Motor neuron (in vitro differentiated cells): ENCODE data around the gene COPS6. TPM values are rescaled to one million over a fixed set of nuclear protein-coding genes. Genes with fewer than 3 reads are reported as not detected.
A peak's percentile ranks its signal among the peaks of the same experiment; 100 is the strongest.

ENCODE experiments used
- ATAC-seq, 8 experiments: fragments of 200-7000 bp; cut with Tn5 transposase; replicated peaks in 6 of 8; 2 replicates each; pipeline ENCODE4 v1.8.0; 2021; ENCODE audit warnings: mild to moderate bottlenecking in 8 of 8, moderate library complexity in 8 of 8
- H3K27ac ChIP-seq, 2 donors: fragments of 250-450 bp; sonication (Bioruptor Pico); 2 replicates each; pipeline ENCODE4 v1.9.0; 2021; ENCODE audit warnings: antibody characterized with exemption in 2 of 2, mild to moderate bottlenecking in 2 of 2, moderate library complexity in 1 of 2
- H3K4me1 ChIP-seq, 2 donors: fragments of 250-450 bp; sonication (Bioruptor Pico); replicated peaks in 1 of 2; 2 replicates each; pipeline ENCODE4 v1.6.1; 2021; ENCODE audit warnings: antibody characterized with exemption in 2 of 2, mild to moderate bottlenecking in 2 of 2, moderate library complexity in 1 of 2
- H3K4me3 ChIP-seq, 5 donors: fragments of 250-450 bp; sonication (Bioruptor Pico); 2 replicates each; pipeline ENCODE4 v1.9.0; 2021; ENCODE audit warnings: antibody characterized with exemption in 5 of 5, mild to moderate bottlenecking in 5 of 5, moderate library complexity in 4 of 5
- WGBS, 10 experiments: fragments of 450-650 bp; shearing (Covaris generic); methylation state at CpG; one replicate each; pipeline ENCODE4 v1.0.0; 2022; 5-methylcytosine and 5-hydroxymethylcytosine counted together
- in situ Hi-C, 9 experiments: fragments of 400-800 bp; cut with MboI; loops; one replicate each; pipeline ENCODE4 v1.15.0; 2021; ENCODE audit warnings: low sequenced_read_pairs in 9 of 9, low pct_unique_long_range_greater_than_20kb in 2 of 9; ENCODE audit not compliant: unreplicated experiment in 9 of 9
- total RNA-seq, 8 experiments: library from RNA; unstranded; fragments of 300-600 nt; gene quantifications; 2 replicates each; pipeline versions ENCODE4 v1.2.3 to v1.2.4, GENCODE V29; 2022

The COPS6 gene
- total RNA-seq, 8 experiments from 2014 or later, result 36.8 to 128 (median 72.2) TPM

DNA sequence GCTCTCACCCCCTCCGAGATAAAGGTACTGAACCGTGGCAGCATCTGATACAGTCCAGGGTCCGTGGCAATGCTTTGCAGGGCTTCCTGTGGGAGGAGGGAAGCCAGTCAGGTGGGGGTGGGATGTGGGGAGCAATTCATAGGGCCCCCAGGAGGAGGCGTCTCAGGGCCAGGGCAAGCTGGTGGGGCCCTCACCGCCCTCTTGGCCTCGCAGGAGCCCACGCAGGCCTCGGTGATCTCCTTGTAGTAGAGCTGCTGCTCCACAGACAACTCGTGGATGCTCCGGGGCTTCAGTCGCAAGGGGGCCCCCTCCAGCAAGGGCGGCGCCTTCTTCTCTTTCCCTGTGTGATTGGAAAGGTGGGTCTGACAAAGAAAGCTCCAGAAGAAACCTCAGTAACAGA lies 23.1 kb downstream of the COPS6 start:
- ATAC-seq, result peak in 1 of 8 experiments; percentile 9
- in situ Hi-C loops, result no loop called here
- Histone ChIP-seq H3K4me3 (no peak overlapping the region), H3K27ac (no peak overlapping the region), H3K4me1 (no peaks in the 10 kb centered on the region)
- 92 to 100% methylated on average over 5 to 8 of the region's 13 CpGs; no CpG with 5 or more reads in 8 of the 10 experiments for WGBS, 10 experiments

DNA sequence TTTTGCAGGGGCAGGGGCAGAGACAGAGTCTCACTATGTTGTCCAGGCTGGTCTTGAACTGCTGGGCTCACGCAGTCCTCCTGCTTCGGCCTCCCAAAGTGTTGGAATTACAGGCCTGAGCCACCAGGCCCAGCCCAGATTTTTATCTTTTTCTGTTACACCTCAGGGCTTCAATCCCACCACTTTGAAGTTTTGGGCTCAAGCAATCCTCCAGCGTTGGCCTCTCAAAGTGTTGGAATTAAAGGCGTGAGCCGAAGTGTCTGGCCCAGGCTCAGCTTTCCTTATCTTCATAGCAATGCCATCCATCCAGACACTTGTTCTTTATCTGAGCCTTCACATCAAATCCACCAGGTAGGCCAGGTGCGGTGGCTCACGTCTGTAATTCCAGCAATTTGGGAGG lies 26.3 kb downstream of the COPS6 start:
- in situ Hi-C loops, result no loop called here
- Histone ChIP-seq H3K4me3 (no peak overlapping the region), H3K4me1 (peaks cover 0 to 5% of the 10 kb centered on the region in 2 donors), H3K27ac (no peak overlapping the region)
- 73 to 100% (median 99%) methylated on average over 2 to 5 of the region's 7 CpGs; no CpG with 5 or more reads in 6 of the 10 experiments for WGBS, 10 experiments
- ATAC-seq, result no peak

DNA sequence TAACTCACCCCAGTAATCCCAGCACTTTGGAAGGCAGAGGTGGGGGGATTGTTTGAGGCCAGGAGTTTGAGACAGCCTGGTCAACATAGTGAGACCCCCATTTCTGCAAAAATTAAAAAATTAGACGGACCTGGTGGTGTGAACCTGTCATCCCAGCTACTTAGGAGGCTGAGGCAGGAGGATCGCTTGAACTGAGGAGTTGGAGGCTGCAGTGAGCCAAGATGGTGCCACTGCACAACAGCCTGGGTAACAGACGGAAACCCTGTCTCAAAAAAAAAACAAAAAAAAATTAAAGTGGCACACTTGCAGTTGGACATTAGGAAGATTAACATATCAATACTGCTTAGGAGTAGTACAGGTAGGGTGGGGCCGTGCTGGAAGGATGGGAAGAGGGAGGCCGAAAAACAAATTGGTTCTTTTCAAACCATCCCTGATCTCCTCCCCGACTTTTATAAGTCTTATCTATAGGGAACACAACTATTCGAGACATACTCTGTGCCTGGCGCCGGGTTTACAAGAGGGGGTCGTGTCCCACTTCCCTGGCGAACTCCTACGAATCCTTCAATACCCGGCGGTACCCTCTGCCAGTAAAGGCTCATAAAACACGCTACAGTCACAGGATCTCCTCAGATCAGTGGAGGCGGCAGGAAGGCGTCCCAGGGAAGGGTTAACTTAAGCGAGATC lies 29.8 kb downstream of the COPS6 start:
- in situ Hi-C loops, result no loop called here
- Histone ChIP-seq H3K27ac (peak overlapping the region; percentile 98), H3K4me3 (peak overlapping the region; percentile 81 to 89 (median 88)), H3K4me1 (peaks cover 4 to 9% of the 10 kb centered on the region in 2 donors)
- 0 to 56% (median 21%) methylated on average over 3 to 10 of the region's 18 CpGs for WGBS, 10 experiments
- ATAC-seq, result no peak

DNA sequence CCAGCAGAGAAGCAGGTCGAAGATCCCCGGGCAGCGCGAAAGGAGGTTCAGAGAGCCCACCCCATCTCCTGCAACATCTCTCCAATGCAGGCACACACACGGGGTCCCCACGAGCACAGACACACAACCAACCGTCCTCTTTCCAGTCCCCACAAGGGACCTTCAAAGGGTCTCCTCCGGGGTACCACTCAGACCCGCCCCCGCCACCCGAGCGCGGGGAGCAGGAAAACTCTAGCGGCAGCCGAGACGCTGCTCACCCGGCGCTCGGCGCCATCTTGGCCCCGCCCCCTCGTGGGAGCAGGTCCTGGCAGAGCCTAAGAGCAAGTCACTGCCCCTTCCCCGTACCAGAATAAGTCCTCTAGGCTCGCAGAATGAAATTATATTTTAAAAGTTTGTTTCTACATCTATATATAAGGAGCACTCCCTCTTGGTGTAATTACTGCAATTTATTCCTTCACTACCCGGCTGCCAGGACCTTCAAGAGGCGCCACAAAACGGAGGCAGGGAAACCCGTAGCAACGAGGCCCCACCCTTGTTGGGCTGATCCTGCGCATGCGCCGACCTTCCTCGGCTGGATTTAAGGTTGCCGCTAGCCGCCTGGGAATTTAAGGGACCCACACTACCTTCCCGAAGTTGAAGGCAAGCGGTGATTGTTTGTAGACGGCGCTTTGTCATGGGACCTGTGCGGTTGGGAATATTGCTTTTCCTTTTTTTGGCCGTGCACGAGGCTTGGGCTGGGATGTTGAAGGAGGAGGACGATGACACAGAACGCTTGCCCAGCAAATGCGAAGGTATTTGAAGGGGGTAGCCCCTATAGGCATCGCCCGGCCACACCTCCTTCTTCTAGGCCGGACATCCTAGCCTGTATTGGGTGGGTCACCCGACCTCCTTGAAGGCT lies 30.6 kb downstream of the COPS6 start, which contains the start of the genes CNPY4 and TAF6:
Gene CNPY4, plus strand, starts transcription at position 563 of the 898 bp plus-strand sequence. Its CDS starts 111 bp downstream, at position 674.
Gene TAF6, minus strand, starts transcription at position 287 of the 898 bp plus-strand sequence. CDS start 5,149 bp downstream, outside the sequence.
- WGBS, 10 experiments, result 0 to 7% (median 2%) methylated on average over 1 to 22 of the region's 49 CpGs; no CpG with 5 or more reads in 2 of the 10 experiments
- peak; percentile 83 to 90 (median 86) for ATAC-seq
- H3K27ac ChIP-seq, result peak within 1 kb of the TSS; percentile 98
- in situ Hi-C loops, result no loop called here
- peak within 1 kb of the TSS; percentile 81 to 89 (median 88) for H3K4me3 ChIP-seq
- H3K4me1 ChIP-seq, result peaks cover 4 to 9% of the 10 kb centered on the region in 2 donors

DNA sequence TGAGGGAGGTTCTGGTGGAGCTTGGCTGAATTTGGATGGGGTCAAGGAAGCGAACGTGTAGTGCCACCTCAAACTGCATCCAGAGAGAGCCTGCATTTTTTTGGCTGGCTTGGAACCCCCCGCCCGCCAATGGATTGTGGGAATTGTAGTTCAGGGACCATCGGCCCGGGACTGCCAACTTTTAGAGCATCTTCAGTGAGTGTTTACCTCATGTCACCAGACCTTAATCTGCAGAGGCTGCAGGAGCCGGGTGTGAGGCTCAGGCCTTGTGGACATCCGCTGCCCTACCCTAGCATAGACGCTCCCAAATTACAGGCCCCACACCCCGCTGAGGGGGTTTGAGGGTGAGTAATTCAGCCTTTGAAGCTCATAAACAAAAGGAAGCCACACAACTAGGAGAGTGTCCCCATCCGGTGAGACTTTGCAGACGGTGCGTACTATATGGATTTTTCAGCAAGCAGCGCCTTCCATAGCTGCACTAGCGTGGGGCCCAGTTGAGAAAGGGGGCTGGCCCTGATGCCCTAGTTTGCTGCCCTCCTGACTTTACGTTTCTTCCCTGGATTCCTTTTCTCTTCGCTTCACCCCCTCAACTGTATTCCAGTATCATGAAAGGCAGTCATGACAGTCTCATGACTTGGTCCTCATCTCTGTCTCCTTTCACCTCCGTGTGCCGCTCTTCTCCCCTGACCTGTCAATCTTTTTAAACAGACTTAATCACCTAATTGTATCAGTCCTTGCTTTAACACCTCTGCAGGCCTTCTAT lies 31.4 kb downstream of the COPS6 start:
- ATAC-seq, result peak; percentile 28 to 69 (median 59)
- in situ Hi-C loops, result no loop called here
- Histone ChIP-seq H3K4me3 (peak overlapping the region; percentile 81 to 89 (median 88)), H3K27ac (peak overlapping the region; percentile 98), H3K4me1 (peaks cover 4 to 9% of the 10 kb centered on the region in 2 donors)
- 0 to 50% (median 25%) methylated on average over 1 to 6 of the region's 19 CpGs; no CpG with 5 or more reads in 1 of the 10 experiments for WGBS, 10 experiments

DNA sequence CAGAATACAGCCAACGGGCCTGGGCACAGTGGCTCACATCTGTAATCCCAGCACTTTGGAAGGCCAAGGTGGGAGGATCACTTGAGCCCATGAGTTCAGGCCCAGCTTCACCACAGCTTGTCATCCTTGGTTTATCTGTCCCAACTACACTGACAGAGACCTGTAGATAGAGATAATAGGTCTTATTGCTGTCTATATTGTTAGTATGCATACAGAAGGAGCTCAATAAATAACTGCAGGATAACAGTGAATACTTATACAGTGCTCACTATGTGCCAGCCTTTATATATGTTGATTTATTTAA lies 31.9 kb downstream of the COPS6 start:
- H3K4me3 ChIP-seq, result peak overlapping the region; percentile 81 to 89 (median 88)
- in situ Hi-C loops, result no loop called here
- WGBS, 10 experiments, result 0 to 43% (median 0%) methylated on average over 1 of the region's 1 CpG; no CpG with 5 or more reads in 5 of the 10 experiments
- peak overlapping the region; percentile 32 to 98 for H3K27ac ChIP-seq
- ATAC-seq, result no peak
- H3K4me1 ChIP-seq, result peaks cover 4 to 9% of the 10 kb centered on the region in 2 donors

DNA sequence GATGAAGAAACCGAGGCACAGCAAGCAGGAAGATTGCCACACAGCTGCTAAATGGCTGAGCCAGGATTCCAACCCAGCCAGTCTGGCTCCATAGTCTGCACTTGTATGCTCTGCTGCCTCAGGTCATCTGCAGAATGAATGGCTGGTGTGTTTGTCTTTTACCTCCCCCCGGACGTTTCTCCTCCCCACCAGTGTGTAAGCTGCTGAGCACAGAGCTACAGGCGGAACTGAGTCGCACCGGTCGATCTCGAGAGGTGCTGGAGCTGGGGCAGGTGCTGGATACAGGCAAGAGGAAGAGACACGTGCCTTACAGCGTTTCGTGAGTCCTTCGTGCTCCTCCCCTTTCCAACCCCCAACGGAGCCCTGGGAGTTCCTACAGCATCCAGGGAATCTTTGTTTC lies 33.3 kb downstream of the COPS6 start:
- peaks cover 7 to 9% of the 10 kb centered on the region in 2 donors for H3K4me1 ChIP-seq
- in situ Hi-C loops, result no loop called here
- WGBS, 10 experiments, result 76 to 83% (median 79%) methylated on average over 2 to 11 of the region's 13 CpGs; no CpG with 5 or more reads in 6 of the 10 experiments
- H3K27ac ChIP-seq, result no peak overlapping the region
- no peak for ATAC-seq
- no peak overlapping the region for H3K4me3 ChIP-seq

DNA sequence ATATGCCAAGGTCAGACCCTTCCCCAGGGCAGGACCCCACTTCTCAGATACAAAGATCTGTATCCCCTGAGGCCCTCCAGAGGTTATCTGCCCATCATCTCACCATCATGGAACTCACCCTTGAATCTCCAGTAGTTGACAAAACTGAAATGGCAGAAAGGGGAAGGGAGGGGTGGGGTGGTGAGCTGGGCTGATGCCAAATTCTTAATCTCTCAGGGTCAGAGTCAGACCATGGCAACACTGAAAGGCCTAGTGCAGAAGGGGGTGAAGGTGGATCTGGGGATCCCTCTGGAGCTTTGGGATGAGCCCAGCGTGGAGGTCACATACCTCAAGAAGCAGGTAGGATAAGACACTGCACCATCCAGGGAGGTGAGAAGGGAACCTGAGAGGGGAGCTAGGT lies 33.8 kb downstream of the COPS6 start:
- ATAC-seq, result no peak
- in situ Hi-C loops, result no loop called here
- H3K27ac ChIP-seq, result no peak overlapping the region

DNA sequence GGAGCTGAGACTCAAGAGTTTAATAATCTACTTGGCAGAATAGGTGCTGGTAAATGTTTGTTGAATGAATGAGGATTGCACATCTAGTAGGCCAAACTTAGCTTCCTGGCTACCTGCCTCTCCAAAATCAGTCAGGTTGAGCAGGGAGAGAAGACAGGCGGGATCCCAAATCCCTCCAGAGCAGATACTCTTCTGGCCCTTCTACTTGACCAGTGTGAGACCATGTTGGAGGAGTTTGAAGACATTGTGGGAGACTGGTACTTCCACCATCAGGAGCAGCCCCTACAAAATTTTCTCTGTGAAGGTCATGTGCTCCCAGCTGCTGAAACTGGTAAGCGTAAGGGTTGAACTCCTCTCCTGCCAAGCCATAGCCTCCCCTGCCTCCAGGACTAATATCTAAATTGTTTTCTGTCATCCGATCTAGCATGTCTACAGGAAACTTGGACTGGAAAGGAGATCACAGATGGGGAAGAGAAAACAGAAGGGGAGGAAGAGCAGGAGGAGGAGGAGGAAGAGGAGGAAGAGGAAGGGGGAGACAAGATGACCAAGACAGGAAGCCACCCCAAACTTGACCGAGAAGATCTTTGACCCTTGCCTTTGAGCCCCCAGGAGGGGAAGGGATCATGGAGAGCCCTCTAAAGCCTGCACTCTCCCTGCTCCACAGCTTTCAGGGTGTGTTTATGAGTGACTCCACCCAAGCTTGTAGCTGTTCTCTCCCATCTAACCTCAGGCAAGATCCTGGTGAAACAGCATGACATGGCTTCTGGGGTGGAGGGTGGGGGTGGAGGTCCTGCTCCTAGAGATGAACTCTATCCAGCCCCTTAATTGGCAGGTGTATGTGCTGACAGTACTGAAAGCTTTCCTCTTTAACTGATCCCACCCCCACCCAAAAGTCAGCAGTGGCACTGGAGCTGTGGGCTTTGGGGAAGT lies 35.8 kb downstream of the COPS6 start:
- H3K4me1 ChIP-seq, result peaks cover 11 to 16% of the 10 kb centered on the region in 2 donors
- H3K4me3 ChIP-seq, result no peak overlapping the region
- 57 to 100% (median 88%) methylated on average over 1 to 4 of the region's 4 CpGs; no CpG with 5 or more reads in 2 of the 10 experiments for WGBS, 10 experiments
- in situ Hi-C loops, result no loop called here
- ATAC-seq, result peak in 1 of 8 experiments; percentile 9
- H3K27ac ChIP-seq, result no peak overlapping the region

More for the DNA sequence above, 33.8 kb downstream of the COPS6 start:
- Histone ChIP-seq H3K4me3 (no peak overlapping the region), H3K4me1 (peaks cover 7 to 9% of the 10 kb centered on the region in 2 donors)
- 100% methylated on average over 1 of the region's 1 CpG; no CpG with 5 or more reads in 9 of the 10 experiments for WGBS, 10 experiments

DNA sequence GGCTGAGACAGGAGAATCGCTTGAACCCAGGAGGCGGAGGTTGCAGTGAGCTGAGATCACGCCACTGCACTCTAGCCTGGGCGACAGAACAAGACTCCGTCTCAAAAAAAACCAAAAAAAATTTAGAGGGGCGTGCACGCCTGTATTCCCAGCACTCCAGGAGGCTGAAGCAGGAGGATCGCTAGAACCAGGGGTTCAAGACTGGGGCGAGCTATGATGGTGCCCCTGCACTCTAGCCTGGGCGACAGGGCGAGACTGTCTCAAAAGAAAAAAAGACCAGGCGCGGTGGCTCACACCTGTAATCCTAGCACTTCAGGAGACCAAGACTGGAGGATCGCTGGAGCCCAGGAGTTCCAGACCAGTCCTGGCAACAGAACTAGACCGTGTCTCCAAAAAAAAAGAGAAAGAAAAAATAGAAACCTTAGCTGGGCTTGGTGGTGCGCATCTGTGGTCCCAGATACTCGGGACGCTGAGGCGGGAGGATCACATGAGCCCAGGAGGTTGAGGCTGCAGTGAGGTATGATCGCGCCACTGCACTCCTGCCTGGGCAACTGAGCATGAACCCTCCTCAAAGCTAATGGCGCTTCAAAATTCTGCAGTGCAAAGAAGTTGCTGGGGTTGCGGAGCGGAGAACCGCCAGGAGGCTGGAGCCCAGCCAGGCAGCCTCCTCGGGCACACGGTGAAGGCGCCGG lies 37.6 kb downstream of the COPS6 start:
- H3K27ac ChIP-seq, result peak overlapping the region; percentile 82 to 93
- in situ Hi-C loops, result no loop called here
- ATAC-seq, result peak in 4 of 8 experiments; percentile 14 to 30 (median 18)
- H3K4me1 ChIP-seq, result peaks cover 7 to 12% of the 10 kb centered on the region in 2 donors
- peak overlapping the region; percentile 41 to 66 (median 53) for H3K4me3 ChIP-seq
- WGBS, 10 experiments, result 0 to 50% (median 10%) methylated on average over 2 to 10 of the region's 29 CpGs; no CpG with 5 or more reads in 1 of the 10 experiments
